HEK293 (cell line): Measurements from ENCODE around the gene NEK8.

Experiments used
- CTCF ChIA-PET: fragments of 350-600 bp; formaldehyde crosslinking; extraction: SDS; loops from one replicate; lab custom pipeline; 2021; ENCODE audit warnings: antibody characterized with exemption; lab: Yijun Ruan, JAX
- POLR2A ChIA-PET: fragments of 300-600 bp; formaldehyde crosslinking; extraction: SDS; loops from one replicate; lab custom pipeline; 2020; ENCODE audit warnings: antibody characterized with exemption, inconsistent platforms; lab: Yijun Ruan, JAX
- H3K27ac ChIP-seq: fragments of 200-500 bp; sonication (Bioruptor generic); 2 replicates; pipeline ENCODE4 v1.5.1; 2014; ENCODE audit warnings: low read depth, low read length, control low read depth, inconsistent platforms; ENCODE audit errors: extremely low read depth
- H3K36me3 ChIP-seq, 2 experiments: fragments of 200-500 bp in 1 of 2; sonication (Bioruptor generic) in 1 of 2; 1 replicate in 1 of 2; 2 replicates in 1 of 2; pipeline ENCODE4 v1.5.1; 2014 to 2017; ENCODE audit warnings: inconsistent platforms in 2 of 2, low read length in 2 of 2; ENCODE audit not compliant: control insufficient read depth in 2 of 2, insufficient read depth in 1 of 2
- H3K4me1 ChIP-seq: fragments of 200-500 bp; sonication (Bioruptor generic); 2 replicates; pipeline ENCODE4 v1.5.1; 2014; ENCODE audit warnings: mild to moderate bottlenecking, low read length, inconsistent platforms; ENCODE audit not compliant: control insufficient read depth, insufficient read depth
- H3K4me3 ChIP-seq: 2 replicates; pipeline ENCODE4 v1.5.1; 2011; ENCODE audit warnings: low read depth, mild to moderate bottlenecking, control low read depth, low read length, moderate library complexity
- H3K9me3 ChIP-seq: fragments of 200-500 bp; sonication (Bioruptor generic); 2 replicates; pipeline ENCODE4 v1.5.1; 2014; ENCODE audit warnings: low read depth, low read length, inconsistent platforms; ENCODE audit not compliant: control insufficient read depth, insufficient read depth
- REPIN1 ChIP-seq: fragments of 450-650 bp; formaldehyde crosslinking; IDR thresholded peaks from 2 replicates; pipeline ENCODE4 v1.5.1; 2017; ENCODE audit warnings: missing biosample characterization, missing genetic modification characterization, low read depth
- SCRT1 ChIP-seq: fragments of 450-650 bp; formaldehyde crosslinking; IDR thresholded peaks from 2 replicates; pipeline ENCODE4 v1.5.1; 2016; ENCODE audit warnings: missing biosample characterization, missing genetic modification characterization, borderline replicate concordance
- ZNF169 ChIP-seq: fragments of 450-650 bp; formaldehyde crosslinking; IDR thresholded peaks from 2 replicates; pipeline ENCODE4 v1.5.1; 2016; ENCODE audit warnings: missing biosample characterization, missing genetic modification characterization
- ZNF623 ChIP-seq: fragments of 450-650 bp; formaldehyde crosslinking; IDR thresholded peaks from 2 replicates; pipeline ENCODE4 v1.5.1; 2016; ENCODE audit warnings: missing biosample characterization, missing genetic modification characterization
- ZNF626 ChIP-seq: fragments of 450-650 bp; sonication (Bioruptor Pico); formaldehyde crosslinking; IDR thresholded peaks from 2 replicates; pipeline ENCODE4 v1.5.1; 2018; ENCODE audit warnings: missing biosample characterization, missing genetic modification characterization, inconsistent platforms
- ZNF707 ChIP-seq: fragments of 450-650 bp; formaldehyde crosslinking; IDR thresholded peaks from 2 replicates; pipeline ENCODE4 v1.5.1; 2016; ENCODE audit warnings: missing biosample characterization, missing genetic modification characterization
- ZNF791 ChIP-seq: fragments of 450-650 bp; formaldehyde crosslinking; IDR thresholded peaks from 2 replicates; pipeline ENCODE4 v1.5.1; 2016; ENCODE audit warnings: missing biosample characterization, missing genetic modification characterization
- TF ChIP-seq, protein P1 (sequence below): fragments of 450-650 bp; formaldehyde crosslinking; IDR thresholded peaks from 2 replicates; pipeline ENCODE4 v1.5.1; 2016; ENCODE audit warnings: missing biosample characterization, missing genetic modification characterization
- TF ChIP-seq, protein P2 (sequence below): fragments of 450-650 bp; formaldehyde crosslinking; IDR thresholded peaks from 2 replicates; pipeline ENCODE4 v1.5.1; 2016; ENCODE audit warnings: missing biosample characterization, missing genetic modification characterization, low read depth
- TF ChIP-seq, protein P3 (sequence below): fragments of 450-650 bp; formaldehyde crosslinking; IDR thresholded peaks from 2 replicates; pipeline ENCODE4 v1.5.1; 2016; ENCODE audit warnings: missing biosample characterization, missing genetic modification characterization

NEK8 gene

DNA sequence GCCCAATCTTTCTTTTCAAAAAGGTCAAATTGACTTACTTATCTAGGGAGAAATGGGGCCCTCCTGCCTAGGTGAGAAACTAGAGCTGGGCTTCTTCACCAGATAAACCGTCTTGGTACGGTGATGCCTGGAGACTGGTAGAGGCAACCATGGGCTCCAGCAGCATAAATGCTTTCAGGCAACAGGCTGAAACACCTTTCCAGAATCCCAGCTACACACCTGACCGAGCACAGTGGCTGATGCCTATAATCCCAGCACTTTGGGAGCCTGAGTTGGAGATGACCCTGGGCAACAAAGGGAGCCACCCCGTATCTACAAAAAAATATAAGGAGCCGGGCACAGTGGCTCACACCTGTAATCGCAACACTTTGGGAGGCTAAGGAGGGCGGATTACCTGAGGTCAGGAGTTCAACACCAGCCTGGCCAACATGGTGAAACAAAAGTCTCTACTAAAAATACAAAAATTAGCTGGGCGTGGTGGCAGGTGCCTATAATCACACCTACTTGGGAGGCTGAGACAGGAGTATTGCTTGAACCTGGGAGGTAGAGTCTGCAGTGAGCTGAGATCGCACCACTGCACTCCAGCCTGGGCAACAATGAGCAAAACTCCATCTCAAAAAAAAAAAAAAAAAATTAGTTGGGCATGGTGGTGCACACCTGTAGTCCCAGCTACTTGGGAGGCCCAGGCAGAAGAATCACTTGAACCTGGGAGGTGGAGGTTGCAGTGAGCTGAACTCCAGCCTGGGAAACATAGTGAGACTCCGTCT, 23.2 kb downstream of the NEK8 start:
- POLR2A ChIA-PET, result interaction anchor here (0.6 to 14.1 kb wide), 9 partner anchors 10 to 198 kb away, joined by 3 to 448 read pairs (median 5); partner anchors contain the start of genes NEK8 and TLCD1
- H3K4me1 ChIP-seq, result 0 out of 2 replicates have a peak, but pooled peaks cover under 1% of the 10 kb centered on the region
- H3K9me3 ChIP-seq, result no peaks in the 10 kb centered on the region
- peaks cover 7 to 55% of the 10 kb centered on the region in 2 experiments; a peak in 2 of 3 replicates for H3K36me3 ChIP-seq
- no peak for TF ChIP-seq REPIN1
- TF ChIP-seq, protein P1, sequence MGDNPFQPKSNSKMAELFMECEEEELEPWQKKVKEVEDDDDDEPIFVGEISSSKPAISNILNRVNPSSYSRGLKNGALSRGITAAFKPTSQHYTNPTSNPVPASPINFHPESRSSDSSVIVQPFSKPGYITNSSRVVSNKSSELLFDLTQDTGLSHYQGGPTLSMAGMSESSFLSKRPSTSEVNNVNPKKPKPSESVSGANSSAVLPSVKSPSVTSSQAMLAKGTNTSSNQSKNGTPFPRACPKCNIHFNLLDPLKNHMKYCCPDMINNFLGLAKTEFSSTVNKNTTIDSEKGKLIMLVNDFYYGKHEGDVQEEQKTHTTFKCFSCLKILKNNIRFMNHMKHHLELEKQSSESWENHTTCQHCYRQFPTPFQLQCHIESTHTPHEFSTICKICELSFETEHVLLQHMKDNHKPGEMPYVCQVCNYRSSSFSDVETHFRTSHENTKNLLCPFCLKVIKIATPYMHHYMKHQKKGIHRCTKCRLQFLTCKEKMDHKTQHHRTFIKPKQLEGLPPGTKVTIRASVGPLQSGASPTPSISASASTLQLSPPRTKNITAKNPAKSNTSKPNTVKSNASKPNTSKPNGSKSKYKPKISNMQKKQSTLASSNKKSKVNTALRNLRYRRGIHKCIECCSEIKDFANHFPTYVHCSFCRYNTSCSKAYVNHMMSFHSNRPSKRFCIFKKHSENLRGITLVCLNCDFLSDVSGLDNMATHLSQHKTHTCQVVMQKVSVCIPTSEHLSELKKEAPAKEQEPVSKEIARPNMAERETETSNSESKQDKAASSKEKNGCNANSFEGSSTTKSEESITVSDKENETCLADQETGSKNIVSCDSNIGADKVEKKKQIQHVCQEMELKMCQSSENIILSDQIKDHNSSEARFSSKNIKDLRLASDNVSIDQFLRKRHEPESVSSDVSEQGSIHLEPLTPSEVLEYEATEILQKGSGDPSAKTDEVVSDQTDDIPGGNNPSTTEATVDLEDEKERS (tag by site-specific recombination), result no peak
- TF ChIP-seq ZNF791 (tag by site-specific recombination), result no peak
- no peak for TF ChIP-seq ZNF707
- TF ChIP-seq ZNF623, result no peak
- CTCF ChIA-PET, result interaction anchor here (0.6 to 16.7 kb wide), 14 partner anchors 9 to 983 kb away, joined by 3 to 445 read pairs (median 4); partner anchors contain the start of genes DHRS13, NEK8, PHF12 and RPL23A
- no peak overlapping the region for H3K27ac ChIP-seq
- H3K4me3 ChIP-seq, result no peak overlapping the region

DNA sequence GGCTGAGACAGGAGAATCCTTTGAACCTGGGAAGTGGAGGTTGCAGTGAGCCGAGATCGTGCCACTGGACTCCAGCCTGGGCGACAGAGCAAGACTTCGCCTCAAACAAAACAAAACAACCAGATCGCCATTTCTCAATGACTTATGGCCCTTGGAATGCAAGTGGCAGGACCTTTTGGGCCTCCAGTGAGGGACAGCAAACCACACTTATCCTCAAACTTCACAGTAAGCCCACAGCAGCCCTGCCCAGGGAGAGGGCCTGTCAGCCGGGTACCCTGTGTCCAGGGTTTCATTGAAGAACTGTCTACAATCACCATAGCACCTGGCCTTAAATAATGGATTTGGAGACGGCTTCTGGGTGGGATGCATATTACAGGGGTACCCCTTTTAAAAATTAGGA, 26.9 kb downstream of the NEK8 start:
- Histone ChIP-seq H3K27ac (no peak overlapping the region), H3K4me3 (no peak overlapping the region), H3K4me1 (0 out of 2 replicates have a peak, but pooled peaks cover 3% of the 10 kb centered on the region), H3K9me3 (no peaks in the 10 kb centered on the region)
- POLR2A ChIA-PET, result interaction anchor here (14.1 kb wide), 1 partner anchor 29 kb away, joined by 448 read pairs; the partner anchor contains the start of genes NEK8 and TLCD1
- CTCF ChIA-PET, result interaction anchor here (1.2 to 11.4 kb wide), 2 partner anchors 8 to 361 kb away, joined by 3 to 175 read pairs; no protein-coding TSS in a partner anchor
- TF ChIP-seq ZNF626 (tag by site-specific recombination), result no peak
- TF ChIP-seq, all 188 proteins: peak for 0
- H3K36me3 ChIP-seq, result peaks cover 8 to 54% of the 10 kb centered on the region in 2 experiments; a peak in 2 of 3 replicates

DNA sequence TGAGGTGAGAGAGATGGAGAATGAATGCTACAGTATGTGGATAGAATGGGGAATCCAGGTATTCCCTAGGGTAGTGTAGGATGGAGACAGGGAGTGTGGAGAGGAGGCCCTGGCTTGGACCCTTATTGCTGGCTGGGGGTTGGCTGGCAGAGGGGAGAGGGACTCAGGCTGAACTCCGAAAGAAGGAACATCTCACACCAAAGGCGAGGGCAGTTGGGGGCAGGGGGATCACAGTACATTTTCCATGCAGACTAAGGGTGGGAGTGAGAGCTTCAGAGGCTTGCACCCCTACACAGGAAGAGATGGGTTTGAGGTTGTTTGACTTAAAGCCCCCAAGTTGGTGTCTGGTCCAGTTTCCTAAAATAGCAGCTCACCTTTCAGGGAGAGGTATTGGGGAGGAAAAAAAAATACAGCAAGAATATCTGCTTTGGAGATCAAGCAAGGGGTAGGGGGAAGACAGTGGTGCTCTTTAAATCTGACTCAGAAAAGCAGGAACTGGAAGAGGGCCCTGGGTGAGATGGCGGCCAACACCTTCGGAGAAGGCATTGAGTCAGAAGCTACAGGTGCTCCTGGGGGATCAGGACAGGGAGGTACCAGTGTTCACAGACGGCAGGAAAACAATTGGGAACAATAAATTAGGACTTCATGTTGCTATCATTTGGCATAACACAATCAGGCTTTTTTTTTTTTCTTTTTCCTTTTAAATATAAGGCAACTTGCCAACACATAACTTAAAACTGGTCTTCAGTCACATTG, 27.6 kb downstream of the NEK8 start:
- Histone ChIP-seq H3K9me3 (no peaks in the 10 kb centered on the region), H3K4me3 (no peak overlapping the region), H3K27ac (peak overlapping the region; percentile 11; the same call in 1 of the 2 replicates), H3K4me1 (peaks cover 3% of the 10 kb centered on the region; the same call in 1 of the 2 replicates), H3K36me3 (peaks cover 9 to 54% of the 10 kb centered on the region in 2 experiments; a peak in 2 of 3 replicates)
- no peak for TF ChIP-seq ZNF169 (tag by site-specific recombination)
- 0 out of 2 replicates have a peak, but pooled peaks have one; percentile 36 for TF ChIP-seq SCRT1 (tag by site-specific recombination)
- TF ChIP-seq, protein P2, sequence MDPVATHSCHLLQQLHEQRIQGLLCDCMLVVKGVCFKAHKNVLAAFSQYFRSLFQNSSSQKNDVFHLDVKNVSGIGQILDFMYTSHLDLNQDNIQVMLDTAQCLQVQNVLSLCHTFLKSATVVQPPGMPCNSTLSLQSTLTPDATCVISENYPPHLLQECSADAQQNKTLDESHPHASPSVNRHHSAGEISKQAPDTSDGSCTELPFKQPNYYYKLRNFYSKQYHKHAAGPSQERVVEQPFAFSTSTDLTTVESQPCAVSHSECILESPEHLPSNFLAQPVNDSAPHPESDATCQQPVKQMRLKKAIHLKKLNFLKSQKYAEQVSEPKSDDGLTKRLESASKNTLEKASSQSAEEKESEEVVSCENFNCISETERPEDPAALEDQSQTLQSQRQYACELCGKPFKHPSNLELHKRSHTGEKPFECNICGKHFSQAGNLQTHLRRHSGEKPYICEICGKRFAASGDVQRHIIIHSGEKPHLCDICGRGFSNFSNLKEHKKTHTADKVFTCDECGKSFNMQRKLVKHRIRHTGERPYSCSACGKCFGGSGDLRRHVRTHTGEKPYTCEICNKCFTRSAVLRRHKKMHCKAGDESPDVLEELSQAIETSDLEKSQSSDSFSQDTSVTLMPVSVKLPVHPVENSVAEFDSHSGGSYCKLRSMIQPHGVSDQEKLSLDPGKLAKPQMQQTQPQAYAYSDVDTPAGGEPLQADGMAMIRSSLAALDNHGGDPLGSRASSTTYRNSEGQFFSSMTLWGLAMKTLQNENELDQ, result no peak
- TF ChIP-seq, protein P3, sequence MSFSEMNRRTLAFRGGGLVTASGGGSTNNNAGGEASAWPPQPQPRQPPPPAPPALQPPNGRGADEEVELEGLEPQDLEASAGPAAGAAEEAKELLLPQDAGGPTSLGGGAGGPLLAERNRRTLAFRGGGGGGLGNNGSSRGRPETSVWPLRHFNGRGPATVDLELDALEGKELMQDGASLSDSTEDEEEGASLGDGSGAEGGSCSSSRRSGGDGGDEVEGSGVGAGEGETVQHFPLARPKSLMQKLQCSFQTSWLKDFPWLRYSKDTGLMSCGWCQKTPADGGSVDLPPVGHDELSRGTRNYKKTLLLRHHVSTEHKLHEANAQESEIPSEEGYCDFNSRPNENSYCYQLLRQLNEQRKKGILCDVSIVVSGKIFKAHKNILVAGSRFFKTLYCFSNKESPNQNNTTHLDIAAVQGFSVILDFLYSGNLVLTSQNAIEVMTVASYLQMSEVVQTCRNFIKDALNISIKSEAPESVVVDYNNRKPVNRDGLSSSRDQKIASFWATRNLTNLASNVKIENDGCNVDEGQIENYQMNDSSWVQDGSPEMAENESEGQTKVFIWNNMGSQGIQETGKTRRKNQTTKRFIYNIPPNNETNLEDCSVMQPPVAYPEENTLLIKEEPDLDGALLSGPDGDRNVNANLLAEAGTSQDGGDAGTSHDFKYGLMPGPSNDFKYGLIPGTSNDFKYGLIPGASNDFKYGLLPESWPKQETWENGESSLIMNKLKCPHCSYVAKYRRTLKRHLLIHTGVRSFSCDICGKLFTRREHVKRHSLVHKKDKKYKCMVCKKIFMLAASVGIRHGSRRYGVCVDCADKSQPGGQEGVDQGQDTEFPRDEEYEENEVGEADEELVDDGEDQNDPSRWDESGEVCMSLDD, result no peak
- CTCF ChIA-PET, result interaction anchor here (0.6 to 1.7 kb wide), 6 partner anchors 12 to 360 kb away, joined by 3 to 12 read pairs (median 5); partner anchors contain the start of gene TLCD1
- POLR2A ChIA-PET, result interaction anchor here (0.7 to 2.0 kb wide), 2 partner anchors 29 to 136 kb away, joined by 3 to 9 read pairs; partner anchors contain the start of gene TLCD1
